DOHH2 (cell line): ENCODE results near the gene ADRA2B.

Experiments
- H3F3A ChIP-seq: fragments of 200-600 bp; sonication (generic), shearing (Covaris generic); 2 replicates; pipeline ENCODE4 v1.6.0; 2016; ENCODE audit warnings: antibody characterized with exemption, mild to moderate bottlenecking; ENCODE audit not compliant: control insufficient read depth, insufficient read depth
- H3K27ac ChIP-seq: fragments of 200-600 bp; sonication (generic); 2 replicates; pipeline ENCODE4 v1.5.1; 2014; ENCODE audit warnings: low read depth, mild to moderate bottlenecking, low read length, moderate library complexity
- H3K27me3 ChIP-seq: fragments of 200-600 bp; sonication (generic); 2 replicates; pipeline ENCODE4 v1.6.1; 2014; ENCODE audit warnings: mild to moderate bottlenecking, low read length, mixed read lengths; ENCODE audit not compliant: control insufficient read depth
- H3K36me3 ChIP-seq: fragments of 200-600 bp; sonication (generic); 2 replicates; pipeline ENCODE4 v1.6.1; 2014; ENCODE audit warnings: mild to moderate bottlenecking, low read length, moderate library complexity, mixed read lengths; ENCODE audit not compliant: control insufficient read depth
- H3K4me1 ChIP-seq: fragments of 200-600 bp; sonication (generic); 2 replicates; pipeline ENCODE4 v1.6.1; 2014; ENCODE audit warnings: mild to moderate bottlenecking, low read length, mixed read lengths; ENCODE audit not compliant: control insufficient read depth
- H3K4me2 ChIP-seq: fragments of 200-600 bp; sonication (generic); 2 replicates; pipeline ENCODE4 v1.6.0; 2014; ENCODE audit warnings: mild to moderate bottlenecking, low read length, moderate library complexity
- H3K4me3 ChIP-seq: fragments of 200-600 bp; sonication (generic); 2 replicates; pipeline ENCODE4 v1.5.1; 2014; ENCODE audit warnings: mild to moderate bottlenecking, low read length, mixed read lengths
- H3K79me2 ChIP-seq: fragments of 200-600 bp; sonication (generic); 2 replicates; pipeline ENCODE4 v1.6.1; 2014; ENCODE audit warnings: mild to moderate bottlenecking, low read length, mixed read lengths; ENCODE audit not compliant: control insufficient read depth
- H3K9me2 ChIP-seq: fragments of 200-600 bp; sonication (generic); replicated peaks from 2 replicates; pipeline ENCODE4 v1.6.1; 2014; ENCODE audit warnings: mild to moderate bottlenecking, low read length, mixed read lengths; ENCODE audit not compliant: control insufficient read depth
- H3K9me3 ChIP-seq: fragments of 200-600 bp; sonication (generic); 2 replicates; pipeline ENCODE4 v1.6.1; 2014; ENCODE audit warnings: antibody characterized with exemption, low read length, mixed read lengths; ENCODE audit not compliant: control insufficient read depth, insufficient read depth
- H4K20me1 ChIP-seq: fragments of 200-600 bp; sonication (generic); 2 replicates; pipeline ENCODE4 v1.6.0; 2014; ENCODE audit warnings: low read depth, mild to moderate bottlenecking, antibody characterized with exemption, low read length, moderate library complexity; ENCODE audit not compliant: control insufficient read depth, insufficient read depth
- CTCF ChIP-seq: fragments of 200-600 bp; sonication (generic); IDR thresholded peaks from one replicate; pipeline ENCODE4 v1.5.1; 2014; ENCODE audit warnings: antibody characterized with exemption, mild to moderate bottlenecking, low read depth, low read length; ENCODE audit not compliant: poor library complexity, severe bottlenecking
- EZH2phosphoT487 ChIP-seq: fragments of 200-600 bp; sonication (generic); IDR thresholded peaks from 2 replicates; pipeline ENCODE4 v1.6.1; 2017; ENCODE audit warnings: borderline replicate concordance, mild to moderate bottlenecking, antibody characterized with exemption, low read length, moderate library complexity, mixed read lengths

ADRA2B gene

GRCh38 chr2:96153291-96153713 is 36.9 kb upstream of the ADRA2B start:
- no peaks in the 10 kb centered on the region for H3K36me3 ChIP-seq
- H3K27me3 ChIP-seq: no peaks in the 10 kb centered on the region
- no peaks in the 10 kb centered on the region for H4K20me1 ChIP-seq
- H3K4me3 ChIP-seq: no peak overlapping the region
- no peaks in the 10 kb centered on the region for H3K9me3 ChIP-seq
- H3K27ac ChIP-seq: no peak overlapping the region
- peaks cover 83% of the 10 kb centered on the region for H3K4me1 ChIP-seq
- no peaks in the 10 kb centered on the region for H3K9me2 ChIP-seq
- H3K4me2 ChIP-seq: no peak overlapping the region
- peaks cover 5% of the 10 kb centered on the region for H3F3A ChIP-seq
- no peaks in the 10 kb centered on the region for H3K79me2 ChIP-seq
- TF ChIP-seq CTCF (no peak), EZH2phosphoT487 (no peak)

- peaks cover 5% of the 10 kb centered on the region for H3F3A ChIP-seq
- H4K20me1 ChIP-seq: no peaks in the 10 kb centered on the region
- H3K79me2 ChIP-seq: no peaks in the 10 kb centered on the region
- H3K9me2 ChIP-seq: no peaks in the 10 kb centered on the region
- TF ChIP-seq CTCF (no peak), EZH2phosphoT487 (no peak)
- H3K9me3 ChIP-seq: no peaks in the 10 kb centered on the region
- H3K4me2 ChIP-seq: peak overlapping the region; percentile 25; the same call in 1 of the 2 replicates
- no peak overlapping the region for H3K27ac ChIP-seq
- H3K4me3 ChIP-seq: no peak overlapping the region
- H3K36me3 ChIP-seq: no peaks in the 10 kb centered on the region
- peaks cover 83% of the 10 kb centered on the region for H3K4me1 ChIP-seq
- no peaks in the 10 kb centered on the region for H3K27me3 ChIP-seq
Observed at GRCh38 chr2:96152304-96153161, 36.2 kb upstream of the ADRA2B start.

GRCh38 chr2:96151595-96152303 is 35.4 kb upstream of the ADRA2B start:
- H3K27ac ChIP-seq: no peak overlapping the region
- H3K36me3 ChIP-seq: no peaks in the 10 kb centered on the region
- peaks cover 83% of the 10 kb centered on the region for H3K4me1 ChIP-seq

More at GRCh38 chr2:96151595-96152303, 35.4 kb upstream of the ADRA2B start:
- Histone ChIP-seq H3K9me2 (no peaks in the 10 kb centered on the region), H3K27me3 (no peaks in the 10 kb centered on the region), H3K4me3 (no peak overlapping the region), H3K9me3 (no peaks in the 10 kb centered on the region), H3K4me2 (no peak overlapping the region), H3F3A (peaks cover 5% of the 10 kb centered on the region), H3K79me2 (no peaks in the 10 kb centered on the region), H4K20me1 (no peaks in the 10 kb centered on the region)
- TF ChIP-seq CTCF: no peak
